HepG2 (cell line): ENCODE measurements around the gene COX7A1. TPM values are rescaled to one million over a fixed set of nuclear protein-coding genes. Genes with fewer than 3 reads are reported as not detected.
A peak's percentile ranks its signal among the peaks of the same experiment; 100 is the strongest.

ENCODE experiments used
- BORCS8-MEF2B ChIP-seq: sonication (generic); formaldehyde crosslinking; IDR thresholded peaks from 2 replicates; pipeline ENCODE4 v1.8.0; 2022; ENCODE audit warnings: mild to moderate bottlenecking, missing genetic modification reagents
- ZMAT3 ChIP-seq: sonication (generic); formaldehyde crosslinking; conservative IDR thresholded peaks from 2 replicates; pipeline ENCODE4 v1.7.0; 2021; ENCODE audit warnings: missing genetic modification reagents
- ZMYM3 ChIP-seq: sonication (generic); formaldehyde crosslinking; IDR thresholded peaks from 2 replicates; pipeline ENCODE4 v1.5.1; 2020; ENCODE audit warnings: mild to moderate bottlenecking, missing genetic modification reagents
- ZSCAN31 ChIP-seq: sonication (generic); formaldehyde crosslinking; IDR thresholded peaks from 2 replicates; pipeline ENCODE4 v1.5.0; 2020; ENCODE audit warnings: low read depth, mild to moderate bottlenecking, missing genetic modification reagents
- polyA plus RNA-seq, 8 experiments: library from polyadenylated mRNA; depleted of rRNA in 3 of 8; stranded (reverse) in 7 of 8; unstranded in 1 of 8; fragments of >200 nt; fragmentation: Illumina TruSeq in 4 of 8; extraction: Trizol in 4 of 8; gene quantifications; 2 replicates each; pipeline versions ENCODE4 v1.2.1 to v1.2.3, GENCODE V29; 2011 to 2016; ENCODE audit warnings: low read depth in 4 of 8, missing spikeins in 1 of 8, mixed read lengths in 1 of 8; ENCODE audit not compliant: insufficient read depth in 1 of 8
- total RNA-seq, 5 experiments: library from RNA; depleted of rRNA; stranded (reverse); fragments of >200 nt; fragmentation: Illumina TruSeq; extraction: Trizol; gene quantifications; 2 replicates each; pipeline ENCODE4 v1.2.3, GENCODE V29; 2016; ENCODE audit warnings: low read depth in 1 of 5
- TF ChIP-seq, protein P1 (sequence below): sonication (generic); formaldehyde crosslinking; IDR thresholded peaks from 2 replicates; pipeline ENCODE4 v1.4.0; 2020; ENCODE audit warnings: missing genetic modification reagents
- TF ChIP-seq, protein P2 (sequence below), 2 experiments: fragments of 450-650 bp in 1 of 2; sonication (generic) in 1 of 2; formaldehyde crosslinking in 1 of 2; IDR thresholded peaks; 2 replicates each; pipeline versions ENCODE4 v1.6.1 to v1.8.0; 2016 to 2022; ENCODE audit warnings: antibody characterized with exemption in 1 of 2, mild to moderate bottlenecking in 1 of 2, missing genetic modification reagents in 1 of 2
- TF ChIP-seq, protein P3 (sequence below): sonication (generic); formaldehyde crosslinking; IDR thresholded peaks from 2 replicates; pipeline ENCODE4 v1.4.0; 2020; ENCODE audit warnings: missing genetic modification reagents, mild to moderate bottlenecking, borderline replicate concordance
- TF ChIP-seq, protein P4 (sequence below): sonication (generic); formaldehyde crosslinking; IDR thresholded peaks from 2 replicates; pipeline ENCODE4 v1.4.0; 2020; ENCODE audit warnings: missing genetic modification reagents
- TF ChIP-seq, protein P5 (sequence below): sonication (generic); formaldehyde crosslinking; IDR thresholded peaks from 2 replicates; pipeline ENCODE4 v1.5.0; 2020; ENCODE audit warnings: missing genetic modification reagents

Gene COX7A1
- total and polyA plus RNA-seq, 2 of the 13 experiments (the other 11 are each of a cell fraction or from before 2014, with no cell fraction given): not detected

DNA sequence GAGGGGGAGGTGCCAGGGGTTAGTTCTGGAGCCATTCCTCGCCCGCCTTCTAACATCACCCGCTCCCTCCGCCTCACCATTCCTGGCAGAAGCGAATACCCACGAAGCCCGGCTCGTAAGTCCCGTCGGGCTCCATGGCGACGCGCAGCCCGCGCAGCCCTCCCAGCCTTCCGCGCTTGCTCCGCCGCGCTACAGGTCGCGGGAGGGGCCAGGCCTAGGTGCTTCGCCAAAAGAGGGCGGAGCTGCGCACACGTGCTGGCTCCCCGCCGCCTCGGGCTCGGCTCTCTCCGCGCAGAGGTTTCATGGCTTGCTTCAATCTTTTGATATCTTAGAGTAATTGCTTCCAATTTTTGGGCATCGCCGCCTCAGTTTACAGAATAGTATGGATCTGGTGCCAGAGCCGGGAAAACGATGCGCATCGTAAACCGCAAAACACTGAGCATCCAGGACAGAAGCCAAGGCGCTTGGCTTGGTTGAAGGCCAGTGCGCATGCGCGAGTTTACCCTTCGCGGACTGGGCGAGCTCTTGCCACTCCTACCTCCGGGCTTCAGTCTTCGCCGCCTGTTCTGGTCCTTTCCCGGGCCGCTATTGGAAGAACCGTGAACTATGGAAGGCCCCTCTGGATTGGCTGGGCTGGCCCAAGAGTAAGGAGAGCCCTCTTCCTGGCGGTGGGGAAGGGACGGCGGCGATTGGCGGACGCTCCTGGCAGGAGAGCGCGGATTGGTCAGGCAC, 37.4 kb downstream of the COX7A1 start, which contains the start of gene POLR2I (continued):
- TF ChIP-seq, protein P1, sequence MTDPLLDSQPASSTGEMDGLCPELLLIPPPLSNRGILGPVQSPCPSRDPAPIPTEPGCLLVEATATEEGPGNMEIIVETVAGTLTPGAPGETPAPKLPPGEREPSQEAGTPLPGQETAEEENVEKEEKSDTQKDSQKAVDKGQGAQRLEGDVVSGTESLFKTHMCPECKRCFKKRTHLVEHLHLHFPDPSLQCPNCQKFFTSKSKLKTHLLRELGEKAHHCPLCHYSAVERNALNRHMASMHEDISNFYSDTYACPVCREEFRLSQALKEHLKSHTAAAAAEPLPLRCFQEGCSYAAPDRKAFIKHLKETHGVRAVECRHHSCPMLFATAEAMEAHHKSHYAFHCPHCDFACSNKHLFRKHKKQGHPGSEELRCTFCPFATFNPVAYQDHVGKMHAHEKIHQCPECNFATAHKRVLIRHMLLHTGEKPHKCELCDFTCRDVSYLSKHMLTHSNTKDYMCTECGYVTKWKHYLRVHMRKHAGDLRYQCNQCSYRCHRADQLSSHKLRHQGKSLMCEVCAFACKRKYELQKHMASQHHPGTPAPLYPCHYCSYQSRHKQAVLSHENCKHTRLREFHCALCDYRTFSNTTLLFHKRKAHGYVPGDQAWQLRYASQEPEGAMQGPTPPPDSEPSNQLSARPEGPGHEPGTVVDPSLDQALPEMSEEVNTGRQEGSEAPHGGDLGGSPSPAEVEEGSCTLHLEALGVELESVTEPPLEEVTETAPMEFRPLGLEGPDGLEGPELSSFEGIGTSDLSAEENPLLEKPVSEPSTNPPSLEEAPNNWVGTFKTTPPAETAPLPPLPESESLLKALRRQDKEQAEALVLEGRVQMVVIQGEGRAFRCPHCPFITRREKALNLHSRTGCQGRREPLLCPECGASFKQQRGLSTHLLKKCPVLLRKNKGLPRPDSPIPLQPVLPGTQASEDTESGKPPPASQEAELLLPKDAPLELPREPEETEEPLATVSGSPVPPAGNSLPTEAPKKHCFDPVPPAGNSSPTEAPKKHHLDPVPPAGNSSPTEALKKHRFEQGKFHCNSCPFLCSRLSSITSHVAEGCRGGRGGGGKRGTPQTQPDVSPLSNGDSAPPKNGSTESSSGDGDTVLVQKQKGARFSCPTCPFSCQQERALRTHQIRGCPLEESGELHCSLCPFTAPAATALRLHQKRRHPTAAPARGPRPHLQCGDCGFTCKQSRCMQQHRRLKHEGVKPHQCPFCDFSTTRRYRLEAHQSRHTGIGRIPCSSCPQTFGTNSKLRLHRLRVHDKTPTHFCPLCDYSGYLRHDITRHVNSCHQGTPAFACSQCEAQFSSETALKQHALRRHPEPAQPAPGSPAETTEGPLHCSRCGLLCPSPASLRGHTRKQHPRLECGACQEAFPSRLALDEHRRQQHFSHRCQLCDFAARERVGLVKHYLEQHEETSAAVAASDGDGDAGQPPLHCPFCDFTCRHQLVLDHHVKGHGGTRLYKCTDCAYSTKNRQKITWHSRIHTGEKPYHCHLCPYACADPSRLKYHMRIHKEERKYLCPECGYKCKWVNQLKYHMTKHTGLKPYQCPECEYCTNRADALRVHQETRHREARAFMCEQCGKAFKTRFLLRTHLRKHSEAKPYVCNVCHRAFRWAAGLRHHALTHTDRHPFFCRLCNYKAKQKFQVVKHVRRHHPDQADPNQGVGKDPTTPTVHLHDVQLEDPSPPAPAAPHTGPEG (CRISPR knock-in tag): peak; percentile 84; the same call in 1 of the 2 replicates
- TF ChIP-seq, protein P2, sequence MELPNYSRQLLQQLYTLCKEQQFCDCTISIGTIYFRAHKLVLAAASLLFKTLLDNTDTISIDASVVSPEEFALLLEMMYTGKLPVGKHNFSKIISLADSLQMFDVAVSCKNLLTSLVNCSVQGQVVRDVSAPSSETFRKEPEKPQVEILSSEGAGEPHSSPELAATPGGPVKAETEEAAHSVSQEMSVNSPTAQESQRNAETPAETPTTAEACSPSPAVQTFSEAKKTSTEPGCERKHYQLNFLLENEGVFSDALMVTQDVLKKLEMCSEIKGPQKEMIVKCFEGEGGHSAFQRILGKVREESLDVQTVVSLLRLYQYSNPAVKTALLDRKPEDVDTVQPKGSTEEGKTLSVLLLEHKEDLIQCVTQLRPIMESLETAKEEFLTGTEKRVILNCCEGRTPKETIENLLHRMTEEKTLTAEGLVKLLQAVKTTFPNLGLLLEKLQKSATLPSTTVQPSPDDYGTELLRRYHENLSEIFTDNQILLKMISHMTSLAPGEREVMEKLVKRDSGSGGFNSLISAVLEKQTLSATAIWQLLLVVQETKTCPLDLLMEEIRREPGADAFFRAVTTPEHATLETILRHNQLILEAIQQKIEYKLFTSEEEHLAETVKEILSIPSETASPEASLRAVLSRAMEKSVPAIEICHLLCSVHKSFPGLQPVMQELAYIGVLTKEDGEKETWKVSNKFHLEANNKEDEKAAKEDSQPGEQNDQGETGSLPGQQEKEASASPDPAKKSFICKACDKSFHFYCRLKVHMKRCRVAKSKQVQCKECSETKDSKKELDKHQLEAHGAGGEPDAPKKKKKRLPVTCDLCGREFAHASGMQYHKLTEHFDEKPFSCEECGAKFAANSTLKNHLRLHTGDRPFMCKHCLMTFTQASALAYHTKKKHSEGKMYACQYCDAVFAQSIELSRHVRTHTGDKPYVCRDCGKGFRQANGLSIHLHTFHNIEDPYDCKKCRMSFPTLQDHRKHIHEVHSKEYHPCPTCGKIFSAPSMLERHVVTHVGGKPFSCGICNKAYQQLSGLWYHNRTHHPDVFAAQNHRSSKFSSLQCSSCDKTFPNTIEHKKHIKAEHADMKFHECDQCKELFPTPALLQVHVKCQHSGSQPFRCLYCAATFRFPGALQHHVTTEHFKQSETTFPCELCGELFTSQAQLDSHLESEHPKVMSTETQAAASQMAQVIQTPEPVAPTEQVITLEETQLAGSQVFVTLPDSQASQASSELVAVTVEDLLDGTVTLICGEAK (IDR thresholded peaks at IDR 0.05): no peak
- TF ChIP-seq, protein P2 (CRISPR knock-in tag; IDR thresholded peaks at IDR 0.05): peak; percentile 86
- TF ChIP-seq, protein P3, sequence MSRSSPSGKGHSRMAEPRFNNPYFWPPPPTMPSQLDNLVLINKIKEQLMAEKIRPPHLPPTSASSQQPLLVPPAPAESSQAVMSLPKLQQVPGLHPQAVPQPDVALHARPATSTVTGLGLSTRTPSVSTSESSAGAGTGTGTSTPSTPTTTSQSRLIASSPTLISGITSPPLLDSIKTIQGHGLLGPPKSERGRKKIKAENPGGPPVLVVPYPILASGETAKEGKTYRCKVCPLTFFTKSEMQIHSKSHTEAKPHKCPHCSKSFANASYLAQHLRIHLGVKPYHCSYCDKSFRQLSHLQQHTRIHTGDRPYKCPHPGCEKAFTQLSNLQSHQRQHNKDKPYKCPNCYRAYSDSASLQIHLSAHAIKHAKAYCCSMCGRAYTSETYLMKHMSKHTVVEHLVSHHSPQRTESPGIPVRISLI (CRISPR knock-in tag): 0 out of 2 replicates have a peak, but pooled peaks have one; percentile 19
- TF ChIP-seq, protein P4, sequence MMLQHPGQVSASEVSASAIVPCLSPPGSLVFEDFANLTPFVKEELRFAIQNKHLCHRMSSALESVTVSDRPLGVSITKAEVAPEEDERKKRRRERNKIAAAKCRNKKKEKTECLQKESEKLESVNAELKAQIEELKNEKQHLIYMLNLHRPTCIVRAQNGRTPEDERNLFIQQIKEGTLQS (CRISPR knock-in tag): no peak
- no peak; the same call in 1 of the 2 replicates for TF ChIP-seq ZSCAN31 (CRISPR knock-in tag)
- peak; percentile 96 for TF ChIP-seq ZMAT3 (CRISPR knock-in tag)
- no peak for TF ChIP-seq ZMYM3 (CRISPR knock-in tag)
- peak; percentile 93 for TF ChIP-seq BORCS8-MEF2B (CRISPR knock-in tag)
- TF ChIP-seq, protein P5, sequence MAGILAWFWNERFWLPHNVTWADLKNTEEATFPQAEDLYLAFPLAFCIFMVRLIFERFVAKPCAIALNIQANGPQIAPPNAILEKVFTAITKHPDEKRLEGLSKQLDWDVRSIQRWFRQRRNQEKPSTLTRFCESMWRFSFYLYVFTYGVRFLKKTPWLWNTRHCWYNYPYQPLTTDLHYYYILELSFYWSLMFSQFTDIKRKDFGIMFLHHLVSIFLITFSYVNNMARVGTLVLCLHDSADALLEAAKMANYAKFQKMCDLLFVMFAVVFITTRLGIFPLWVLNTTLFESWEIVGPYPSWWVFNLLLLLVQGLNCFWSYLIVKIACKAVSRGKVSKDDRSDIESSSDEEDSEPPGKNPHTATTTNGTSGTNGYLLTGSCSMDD (CRISPR knock-in tag): no peak
